Measurements from ENCODE around the gene PSMB1.
A peak's percentile ranks its signal among the peaks of the same experiment; 100 is the strongest.

Gene PSMB1

DNA sequence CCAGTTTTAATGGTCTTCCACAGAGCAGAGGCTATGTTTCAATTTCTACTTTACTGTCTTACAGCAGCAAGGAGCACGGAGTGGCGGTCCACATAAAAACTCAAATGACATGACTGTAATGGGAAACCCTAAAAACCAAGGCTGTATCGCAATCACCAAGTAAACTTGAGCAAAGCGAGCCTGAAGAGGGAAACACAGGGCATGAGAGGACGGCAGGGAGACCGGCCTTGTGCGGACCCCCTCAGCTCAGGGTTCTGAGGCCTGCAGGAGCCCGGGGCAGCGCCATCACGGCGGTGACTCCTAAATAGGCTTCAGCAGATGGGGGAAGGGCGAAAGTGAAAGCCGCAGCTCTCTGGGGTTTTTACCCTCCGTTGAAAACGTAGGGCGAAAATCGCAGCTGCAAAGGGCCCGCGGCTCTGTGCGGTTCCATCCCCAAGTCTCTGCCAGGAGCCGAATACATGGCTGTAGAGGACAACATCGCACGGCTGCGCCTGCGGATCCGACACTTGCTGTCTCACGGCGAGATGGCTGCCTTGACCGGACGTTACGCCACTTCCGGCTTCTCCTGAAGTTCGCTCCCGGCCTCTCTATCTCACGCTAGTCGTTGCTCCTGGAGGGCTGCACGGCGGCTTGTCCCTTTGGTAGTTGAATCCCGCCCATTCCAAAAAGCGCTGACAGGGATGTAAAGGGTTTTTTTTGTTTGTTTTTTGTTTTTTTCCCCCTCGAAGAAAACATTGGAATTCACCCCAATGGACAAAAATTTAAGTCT lies at the start of gene PSMB1:
PSMB1 (minus strand) TSS at position 543 of the 769 bp plus-strand sequence; CDS start at position 478, 65 bp downstream.
- Histone ChIP-seq H3K27me3 (ENCODE audit: control insufficient read depth, insufficient read depth, low read length) (no peaks in the 10 kb centered on the region), H3K27ac (ENCODE audit: low read length) (no peak within 1 kb of the TSS), H3K9me3 (ENCODE audit: control insufficient read depth, insufficient read depth, low read length) (no peaks in the 10 kb centered on the region), H3K36me3 (ENCODE audit: control insufficient read depth, insufficient read depth, low read length) (no peaks in the 10 kb centered on the region), H3K4me1 (ENCODE audit: control insufficient read depth, insufficient read depth, low read length) (no peaks in the 10 kb centered on the region), H3K4me3 (ENCODE audit: low read length) (peak within 1 kb of the TSS; percentile 92)
- peak; percentile 95 for DNase-seq (ENCODE audit: low read depth, low spot score)
- WGBS (ENCODE audit: insufficient coverage, insufficient read length), result no CpG with 5 or more reads among the region's 41 CpGs

DNA sequence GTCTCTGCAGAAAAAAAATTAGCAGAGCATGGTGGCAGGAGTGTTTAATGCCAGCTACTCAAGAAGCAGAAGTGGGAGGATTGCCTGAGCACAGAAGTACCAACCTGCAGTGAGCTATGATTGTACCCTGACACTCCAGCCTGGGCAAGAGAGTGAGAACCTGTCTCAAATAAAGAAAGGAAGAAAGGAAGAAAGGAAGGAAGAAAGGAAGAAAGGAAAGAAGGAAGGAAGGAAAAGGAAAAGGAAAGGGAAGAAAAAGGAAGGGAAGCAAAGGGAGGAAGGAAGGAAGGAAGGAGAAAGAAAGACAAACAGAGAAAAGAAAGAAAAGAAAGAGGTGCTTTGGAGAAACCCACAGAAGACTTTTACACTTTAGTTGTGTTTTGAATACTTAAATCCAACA lies 44.2 kb upstream of the PSMB1 start:
- Histone ChIP-seq H3K4me1 (ENCODE audit: control insufficient read depth, insufficient read depth, low read length) (no peaks in the 10 kb centered on the region; the same call in 1 of the 2 replicates), H3K27ac (ENCODE audit: low read length) (no peak overlapping the region), H3K36me3 (ENCODE audit: control insufficient read depth, insufficient read depth, low read length) (no peaks in the 10 kb centered on the region), H3K4me3 (ENCODE audit: low read length) (no peak overlapping the region), H3K9me3 (ENCODE audit: control insufficient read depth, insufficient read depth, low read length) (no peaks in the 10 kb centered on the region; the same call in 1 of the 2 replicates), H3K27me3 (ENCODE audit: control insufficient read depth, insufficient read depth, low read length) (no peaks in the 10 kb centered on the region)
- no peak for DNase-seq (ENCODE audit: low read depth, low spot score)

DNA sequence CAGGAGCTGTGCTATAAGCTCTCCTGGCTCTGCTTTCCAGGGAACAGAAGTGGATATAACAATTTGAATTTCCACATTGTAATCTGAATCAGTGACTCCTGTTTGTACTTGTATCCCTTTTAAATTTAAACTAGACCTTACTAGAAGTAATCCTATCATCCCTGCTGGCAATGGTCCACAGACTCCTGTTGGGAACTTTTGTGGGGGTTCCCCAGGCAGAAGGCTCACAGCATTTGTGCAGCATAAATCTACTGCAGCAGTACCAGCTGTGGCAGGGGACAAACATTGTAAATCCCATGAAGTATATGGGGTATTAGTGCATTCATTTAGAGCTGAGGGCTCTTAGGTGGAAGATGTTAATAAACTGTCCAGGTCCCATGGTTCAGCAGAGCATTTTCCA lies 43.3 kb upstream of the PSMB1 start:
- H3K4me1 ChIP-seq (ENCODE audit: control insufficient read depth, insufficient read depth, low read length), result no peaks in the 10 kb centered on the region; the same call in 1 of the 2 replicates
- H3K27me3 ChIP-seq (ENCODE audit: control insufficient read depth, insufficient read depth, low read length), result no peaks in the 10 kb centered on the region
- H3K9me3 ChIP-seq (ENCODE audit: control insufficient read depth, insufficient read depth, low read length), result no peaks in the 10 kb centered on the region; the same call in 1 of the 2 replicates
- no peak overlapping the region for H3K27ac ChIP-seq (ENCODE audit: low read length)
- H3K4me3 ChIP-seq (ENCODE audit: low read length), result no peak overlapping the region
- H3K36me3 ChIP-seq (ENCODE audit: control insufficient read depth, insufficient read depth, low read length), result no peaks in the 10 kb centered on the region
- no peak for DNase-seq (ENCODE audit: low read depth, low spot score)

DNA sequence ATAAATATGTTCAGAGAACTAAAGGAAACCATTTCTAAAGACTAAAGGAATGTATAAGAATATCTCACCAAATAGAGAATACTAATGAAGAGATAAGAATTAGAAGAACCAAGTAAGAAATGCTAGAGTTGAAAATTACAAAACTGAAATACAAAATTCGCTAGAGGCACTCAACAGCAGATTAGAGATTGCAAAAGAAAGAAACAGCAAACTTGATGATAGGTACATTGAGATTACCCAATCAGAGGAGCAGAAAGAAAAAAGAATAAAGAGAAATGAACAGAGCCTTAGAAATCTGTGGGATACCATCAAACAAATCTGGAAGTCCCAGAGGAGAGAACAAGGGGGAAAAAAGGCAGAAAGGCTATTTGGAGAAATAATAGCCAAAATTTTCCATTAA lies 37.6 kb upstream of the PSMB1 start:
- no peaks in the 10 kb centered on the region for H3K36me3 ChIP-seq (ENCODE audit: control insufficient read depth, insufficient read depth, low read length)
- DNase-seq (ENCODE audit: low read depth, low spot score), result no peak
- no peak overlapping the region for H3K27ac ChIP-seq (ENCODE audit: low read length)
- H3K4me1 ChIP-seq (ENCODE audit: control insufficient read depth, insufficient read depth, low read length), result peaks cover 2% of the 10 kb centered on the region
- H3K9me3 ChIP-seq (ENCODE audit: control insufficient read depth, insufficient read depth, low read length), result no peaks in the 10 kb centered on the region; the same call in 1 of the 2 replicates
- WGBS (ENCODE audit: insufficient coverage, insufficient read length), result no CpG with 5 or more reads among the region's 1 CpG
- H3K4me3 ChIP-seq (ENCODE audit: low read length), result no peak overlapping the region
- no peaks in the 10 kb centered on the region for H3K27me3 ChIP-seq (ENCODE audit: control insufficient read depth, insufficient read depth, low read length)

DNA sequence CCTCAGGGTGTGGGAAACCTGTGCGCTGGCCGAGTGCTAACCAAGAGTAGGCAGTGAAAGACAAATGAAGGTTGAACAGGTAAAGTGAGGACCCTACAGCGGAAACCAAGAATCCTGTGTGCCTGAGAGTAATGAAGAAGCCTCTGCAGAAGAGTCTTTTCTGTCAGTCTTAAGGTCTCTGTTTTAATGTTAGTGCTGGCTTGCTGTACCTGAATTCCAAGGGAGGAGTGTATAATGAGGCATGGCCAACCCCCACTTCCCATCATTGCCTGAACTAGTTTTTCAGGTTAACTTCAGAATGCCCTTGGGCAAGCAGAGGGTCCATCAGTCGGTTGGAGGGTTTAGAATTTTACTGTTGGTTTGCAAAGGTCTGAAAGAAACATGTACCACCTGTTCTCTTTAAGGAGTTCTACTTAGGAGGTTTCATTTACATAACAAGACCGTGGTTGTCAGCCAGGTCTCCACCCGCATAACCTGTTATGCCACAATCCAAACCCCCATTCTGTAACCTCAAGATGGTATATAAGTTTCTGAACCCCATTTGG lies 31.9 kb upstream of the PSMB1 start:
- no CpG with 5 or more reads among the region's 6 CpGs for WGBS (ENCODE audit: insufficient coverage, insufficient read length)
- Histone ChIP-seq H3K27me3 (ENCODE audit: control insufficient read depth, insufficient read depth, low read length) (no peaks in the 10 kb centered on the region), H3K4me3 (ENCODE audit: low read length) (peak overlapping the region; percentile 100; the same call in 1 of the 2 replicates), H3K4me1 (ENCODE audit: control insufficient read depth, insufficient read depth, low read length) (peaks cover 2% of the 10 kb centered on the region), H3K27ac (ENCODE audit: low read length) (no peak overlapping the region), H3K9me3 (ENCODE audit: control insufficient read depth, insufficient read depth, low read length) (no peaks in the 10 kb centered on the region), H3K36me3 (ENCODE audit: control insufficient read depth, insufficient read depth, low read length) (peaks cover 4% of the 10 kb centered on the region; the same call in 1 of the 2 replicates)
- peak; percentile 45 for DNase-seq (ENCODE audit: low read depth, low spot score)

DNA sequence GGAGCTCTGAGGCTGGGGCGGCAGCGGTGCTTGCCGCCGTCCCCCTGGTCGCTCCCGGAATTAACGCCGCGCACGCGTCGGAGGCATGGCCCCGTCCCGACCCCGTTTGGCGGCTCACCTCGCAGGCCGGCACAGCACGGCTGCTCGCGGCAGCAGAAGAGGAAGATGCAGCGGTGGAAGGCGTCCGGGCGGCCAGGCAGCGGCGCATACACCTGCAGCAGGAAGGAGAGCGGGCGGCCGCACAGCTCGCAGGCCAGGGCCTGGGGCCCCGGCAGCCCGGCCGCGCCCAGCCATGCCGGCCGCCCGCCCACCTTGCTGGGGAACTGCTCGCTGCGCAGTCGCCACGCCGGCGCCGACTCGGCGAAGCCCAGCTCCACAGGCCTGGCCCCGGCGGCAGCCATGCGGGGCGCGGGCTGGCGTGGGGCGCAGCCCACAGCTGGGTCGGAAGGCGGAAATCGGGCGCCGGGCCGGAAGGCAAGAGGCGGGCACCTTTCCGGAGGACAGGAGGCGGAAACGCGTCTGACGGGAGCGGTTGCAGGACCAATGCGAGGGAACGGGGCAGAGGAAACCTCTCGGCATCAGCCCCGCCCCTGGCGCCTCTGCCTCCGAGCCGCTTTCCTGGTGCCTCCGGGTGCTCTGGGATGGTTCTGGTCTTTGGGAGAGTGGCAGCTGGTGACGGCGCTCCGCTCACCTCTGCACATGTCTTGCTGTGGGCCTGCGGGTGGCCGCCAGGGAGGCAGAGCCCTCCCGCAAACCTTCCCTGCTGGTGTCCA lies 31.3 kb upstream of the PSMB1 start, which contains the start of gene PDCD2:
PDCD2 (minus strand) TSS at position 457 of the 773 bp plus-strand sequence; CDS start at position 401, 56 bp downstream.
- no CpG with 5 or more reads among the region's 81 CpGs for WGBS (ENCODE audit: insufficient coverage, insufficient read length)
- DNase-seq (ENCODE audit: low read depth, low spot score), result peak; percentile 84
- H3K27me3 ChIP-seq (ENCODE audit: control insufficient read depth, insufficient read depth, low read length), result no peaks in the 10 kb centered on the region
- peak within 1 kb of the TSS; percentile 100 for H3K4me3 ChIP-seq (ENCODE audit: low read length)
- no peaks in the 10 kb centered on the region for H3K9me3 ChIP-seq (ENCODE audit: control insufficient read depth, insufficient read depth, low read length)
- peaks cover 4% of the 10 kb centered on the region; the same call in 1 of the 2 replicates for H3K36me3 ChIP-seq (ENCODE audit: control insufficient read depth, insufficient read depth, low read length)
- no peak within 1 kb of the TSS for H3K27ac ChIP-seq (ENCODE audit: low read length)
- H3K4me1 ChIP-seq (ENCODE audit: control insufficient read depth, insufficient read depth, low read length), result peaks cover 2% of the 10 kb centered on the region

DNA sequence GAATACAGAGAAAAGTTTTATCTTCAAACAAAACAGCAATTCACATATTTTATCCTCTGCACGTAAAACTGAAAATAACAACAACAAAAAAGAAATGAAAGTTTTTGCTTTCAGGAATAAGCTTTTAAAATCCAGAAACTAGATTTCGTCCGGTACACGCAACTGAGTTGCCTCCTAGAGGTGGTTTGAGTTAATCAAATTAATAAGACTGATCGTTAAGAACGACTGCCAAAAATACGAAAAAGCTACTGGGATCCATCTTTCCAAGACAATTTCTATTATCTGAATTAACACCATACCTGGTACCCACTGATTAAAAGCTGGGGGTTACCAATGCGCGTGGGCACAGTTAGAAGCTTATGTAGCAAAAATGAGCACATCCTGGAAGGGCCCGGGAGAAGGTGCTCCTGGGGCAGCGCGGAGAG lies 30.7 kb upstream of the PSMB1 start:
- Histone ChIP-seq H3K9me3 (ENCODE audit: control insufficient read depth, insufficient read depth, low read length) (no peaks in the 10 kb centered on the region), H3K27ac (ENCODE audit: low read length) (no peak overlapping the region), H3K4me3 (ENCODE audit: low read length) (peak overlapping the region; percentile 100), H3K27me3 (ENCODE audit: control insufficient read depth, insufficient read depth, low read length) (no peaks in the 10 kb centered on the region), H3K4me1 (ENCODE audit: control insufficient read depth, insufficient read depth, low read length) (peaks cover 2% of the 10 kb centered on the region), H3K36me3 (ENCODE audit: control insufficient read depth, insufficient read depth, low read length) (peaks cover 4% of the 10 kb centered on the region; the same call in 1 of the 2 replicates)
- DNase-seq (ENCODE audit: low read depth, low spot score), result no peak
- WGBS (ENCODE audit: insufficient coverage, insufficient read length), result no CpG with 5 or more reads among the region's 12 CpGs

DNA sequence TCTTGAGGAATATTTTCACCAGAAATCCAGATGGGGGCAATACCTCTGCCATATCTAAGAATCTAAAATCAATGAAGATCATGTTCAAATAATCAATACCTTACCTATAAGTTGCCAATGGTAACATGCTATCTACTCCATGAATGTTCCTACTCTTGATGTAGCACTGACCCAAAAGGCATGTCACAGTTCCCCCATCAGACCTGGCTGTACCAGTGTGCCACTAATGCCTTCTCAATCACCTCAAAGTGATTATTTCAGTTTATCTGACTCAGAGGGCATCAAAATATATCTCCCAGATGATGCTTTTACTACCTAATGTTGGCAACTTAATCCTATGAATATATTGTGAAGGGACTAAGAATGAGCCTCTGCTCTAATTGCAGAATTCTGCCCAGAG lies 25.8 kb upstream of the PSMB1 start:
- no peaks in the 10 kb centered on the region for H3K9me3 ChIP-seq (ENCODE audit: control insufficient read depth, insufficient read depth, low read length)
- H3K27me3 ChIP-seq (ENCODE audit: control insufficient read depth, insufficient read depth, low read length), result no peaks in the 10 kb centered on the region
- peaks cover 6% of the 10 kb centered on the region; the same call in 1 of the 2 replicates for H3K36me3 ChIP-seq (ENCODE audit: control insufficient read depth, insufficient read depth, low read length)
- no peak for DNase-seq (ENCODE audit: low read depth, low spot score)
- H3K27ac ChIP-seq (ENCODE audit: low read length), result no peak overlapping the region
- no peak overlapping the region for H3K4me3 ChIP-seq (ENCODE audit: low read length)
- no peaks in the 10 kb centered on the region for H3K4me1 ChIP-seq (ENCODE audit: control insufficient read depth, insufficient read depth, low read length)

DNA sequence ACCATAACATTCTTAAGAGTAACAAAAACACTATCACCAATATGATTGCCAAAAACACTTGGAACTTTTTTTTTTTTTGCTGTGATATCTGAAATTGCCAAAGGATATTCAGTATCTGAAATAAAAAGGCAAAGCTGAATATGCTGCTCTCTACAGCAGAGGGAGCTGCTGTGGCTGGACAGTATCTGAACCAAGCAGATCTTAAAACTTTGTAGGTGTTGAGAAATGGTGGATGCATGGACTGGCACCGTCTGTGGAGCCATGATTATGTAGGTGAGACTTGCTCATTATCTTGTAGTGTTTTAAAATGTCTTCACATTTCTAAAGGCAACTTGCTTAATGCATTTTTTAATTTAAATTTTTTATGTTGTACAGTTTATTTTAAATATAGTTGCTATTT lies 22.1 kb upstream of the PSMB1 start:
- Histone ChIP-seq H3K4me1 (ENCODE audit: control insufficient read depth, insufficient read depth, low read length) (no peaks in the 10 kb centered on the region), H3K4me3 (ENCODE audit: low read length) (no peak overlapping the region), H3K36me3 (ENCODE audit: control insufficient read depth, insufficient read depth, low read length) (peaks cover 5% of the 10 kb centered on the region; the same call in 1 of the 2 replicates), H3K27me3 (ENCODE audit: control insufficient read depth, insufficient read depth, low read length) (no peaks in the 10 kb centered on the region), H3K9me3 (ENCODE audit: control insufficient read depth, insufficient read depth, low read length) (no peaks in the 10 kb centered on the region), H3K27ac (ENCODE audit: low read length) (no peak overlapping the region)
- no peak for DNase-seq (ENCODE audit: low read depth, low spot score)
- no CpG with 5 or more reads among the region's 1 CpG for WGBS (ENCODE audit: insufficient coverage, insufficient read length)

DNA sequence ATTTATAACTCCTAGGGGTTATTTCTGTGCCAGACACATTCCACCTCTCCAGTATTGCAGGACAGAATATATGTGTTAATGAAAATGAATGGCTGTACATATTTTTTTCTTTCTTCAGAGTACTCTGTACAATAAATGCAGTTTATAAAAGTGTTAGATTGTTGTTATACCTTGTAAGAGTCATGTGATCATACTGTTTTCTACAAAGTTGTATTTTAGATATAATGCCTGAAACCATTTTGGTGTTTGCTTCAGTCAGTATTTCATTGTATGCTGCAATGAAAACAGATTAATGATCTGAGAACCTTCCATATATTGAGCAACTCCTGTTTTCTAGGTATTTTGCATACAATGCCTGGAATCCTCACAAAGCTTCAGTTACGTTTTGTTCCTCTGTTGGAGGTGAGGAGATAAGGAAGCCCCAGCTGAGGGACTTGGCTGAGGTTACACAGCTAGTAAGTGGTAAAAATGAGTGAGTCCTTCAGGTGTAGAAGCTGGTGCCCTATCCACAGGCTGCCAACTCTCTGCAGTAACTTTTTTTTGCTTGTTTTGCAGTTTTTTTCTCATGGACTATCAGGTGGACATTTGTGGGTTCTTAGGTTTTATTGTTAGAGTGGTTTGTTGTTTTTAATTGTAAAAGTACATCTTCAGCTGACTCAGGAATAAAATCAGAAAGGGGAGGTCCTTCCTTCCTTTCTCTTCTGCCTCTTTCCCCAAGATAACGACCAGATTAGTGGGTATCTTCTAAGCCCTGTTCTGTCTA lies 19.8 kb upstream of the PSMB1 start:
- DNase-seq (ENCODE audit: low read depth, low spot score), result no peak
- Histone ChIP-seq H3K36me3 (ENCODE audit: control insufficient read depth, insufficient read depth, low read length) (peaks cover 10% of the 10 kb centered on the region; the same call in 1 of the 2 replicates), H3K27me3 (ENCODE audit: control insufficient read depth, insufficient read depth, low read length) (no peaks in the 10 kb centered on the region), H3K4me1 (ENCODE audit: control insufficient read depth, insufficient read depth, low read length) (no peaks in the 10 kb centered on the region), H3K4me3 (ENCODE audit: low read length) (no peak overlapping the region), H3K9me3 (ENCODE audit: control insufficient read depth, insufficient read depth, low read length) (no peaks in the 10 kb centered on the region), H3K27ac (ENCODE audit: low read length) (no peak overlapping the region)
- WGBS (ENCODE audit: insufficient coverage, insufficient read length), result no CpG with 5 or more reads among the region's 2 CpGs

Measured in iPS DF 6.9 (cell line).